ENCODE data around the gene ERRFI1.

DNA sequence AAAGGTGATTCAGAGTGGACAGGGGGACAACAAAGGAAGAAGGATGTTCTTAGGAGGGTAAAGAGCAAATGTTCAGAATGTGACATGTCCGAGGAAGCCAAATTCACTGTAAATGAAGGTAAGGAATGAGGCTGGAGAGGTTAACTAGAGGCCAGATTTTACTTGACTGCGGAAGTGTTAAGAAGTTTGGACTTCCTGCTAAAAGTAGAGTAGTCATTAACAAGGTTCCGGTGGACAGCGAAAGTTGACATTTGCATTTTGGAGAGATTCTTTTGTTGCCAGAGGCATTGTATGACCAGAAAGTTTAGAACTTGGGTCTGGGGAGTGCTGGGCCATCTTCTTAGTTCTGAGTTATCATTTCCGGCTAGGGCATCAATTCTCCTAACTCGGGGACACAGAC, 7.2 kb upstream of the ERRFI1 start:
- TF ChIP-seq, protein P1, sequence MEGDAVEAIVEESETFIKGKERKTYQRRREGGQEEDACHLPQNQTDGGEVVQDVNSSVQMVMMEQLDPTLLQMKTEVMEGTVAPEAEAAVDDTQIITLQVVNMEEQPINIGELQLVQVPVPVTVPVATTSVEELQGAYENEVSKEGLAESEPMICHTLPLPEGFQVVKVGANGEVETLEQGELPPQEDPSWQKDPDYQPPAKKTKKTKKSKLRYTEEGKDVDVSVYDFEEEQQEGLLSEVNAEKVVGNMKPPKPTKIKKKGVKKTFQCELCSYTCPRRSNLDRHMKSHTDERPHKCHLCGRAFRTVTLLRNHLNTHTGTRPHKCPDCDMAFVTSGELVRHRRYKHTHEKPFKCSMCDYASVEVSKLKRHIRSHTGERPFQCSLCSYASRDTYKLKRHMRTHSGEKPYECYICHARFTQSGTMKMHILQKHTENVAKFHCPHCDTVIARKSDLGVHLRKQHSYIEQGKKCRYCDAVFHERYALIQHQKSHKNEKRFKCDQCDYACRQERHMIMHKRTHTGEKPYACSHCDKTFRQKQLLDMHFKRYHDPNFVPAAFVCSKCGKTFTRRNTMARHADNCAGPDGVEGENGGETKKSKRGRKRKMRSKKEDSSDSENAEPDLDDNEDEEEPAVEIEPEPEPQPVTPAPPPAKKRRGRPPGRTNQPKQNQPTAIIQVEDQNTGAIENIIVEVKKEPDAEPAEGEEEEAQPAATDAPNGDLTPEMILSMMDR (IDR thresholded peaks at IDR 0.05; ENCODE audit: borderline replicate concordance, extremely low read depth, low read length, poor library complexity, severe bottlenecking) = no peak
- no peak for TF ChIP-seq EZH2 (IDR thresholded peaks at IDR 0.05; ENCODE audit: borderline replicate concordance, low read depth, low read length, severe bottlenecking)

Measured in DND-41 (cell line).